Aorta (tissue), 5 donors: ENCODE measurements around the gene PRSS16. TPM values are rescaled to one million over a fixed set of nuclear protein-coding genes. Genes with fewer than 3 reads are reported as not detected.

Experiments
- ATAC-seq: fragments of 200-7000 bp; cut with Tn5 transposase; one replicate; pipeline ENCODE4 v1.9.1; 2022; ENCODE audit warnings: moderate library complexity; ENCODE audit not compliant: low FRiP score
- DNase-seq, 2 donors: peaks; one replicate each; pipeline ENCODE4 v3.0.0-alpha.2; 2020
- H3K27ac ChIP-seq, 2 donors: one replicate each; pipeline ENCODE4 v1.5.1; 2013; ENCODE audit warnings: low read length in 2 of 2, mild to moderate bottlenecking in 2 of 2, moderate library complexity in 2 of 2, control low read depth in 1 of 2, inconsistent platforms in 1 of 2, low read depth in 1 of 2
- H3K27me3 ChIP-seq, 2 donors: one replicate each; pipeline ENCODE4 v1.6.1; 2013; ENCODE audit warnings: control low read depth in 1 of 2, low read length in 1 of 2, mild to moderate bottlenecking in 1 of 2, moderate library complexity in 1 of 2; ENCODE audit not compliant: insufficient read depth in 2 of 2, control insufficient read depth in 1 of 2
- H3K36me3 ChIP-seq, 2 donors: one replicate each; pipeline ENCODE4 v1.6.1; 2013; ENCODE audit warnings: control low read depth in 1 of 2, low read length in 1 of 2, mild to moderate bottlenecking in 1 of 2; ENCODE audit not compliant: insufficient read depth in 2 of 2, control insufficient read depth in 1 of 2
- H3K4me1 ChIP-seq, 2 donors: one replicate each; pipeline ENCODE4 v1.6.1; 2013; ENCODE audit warnings: low read length in 2 of 2, control low read depth in 1 of 2, mild to moderate bottlenecking in 1 of 2, moderate library complexity in 1 of 2; ENCODE audit not compliant: insufficient read depth in 2 of 2, control insufficient read depth in 1 of 2
- H3K4me3 ChIP-seq, 2 donors: one replicate each; pipeline ENCODE4 v1.5.1; 2013; ENCODE audit warnings: low read length in 2 of 2, control low read depth in 1 of 2, mild to moderate bottlenecking in 1 of 2
- H3K9me3 ChIP-seq: one replicate; pipeline ENCODE4 v1.6.1; 2013; ENCODE audit warnings: mild to moderate bottlenecking, low read length; ENCODE audit not compliant: control insufficient read depth
- WGBS, 2 donors: extraction: QIAGEN DNeasy Blood & Tissue Kit; methylation state at CpG; one replicate each; pipeline ENCODE4 v1.1.7; 2013; 5-methylcytosine and 5-hydroxymethylcytosine counted together
- intact Hi-C, 2 donors: fragments of 100-400 bp; cut with DNase I; formaldehyde crosslinking; loops; one replicate each; pipeline versions ENCODE4 v1.14.2 to v1.15.0; 2022
- polyA plus RNA-seq, 2 donors: library from polyadenylated mRNA; stranded (reverse); fragments of 200-250 nt; gene quantifications; one replicate each; pipeline ENCODE4 v1.2.3, GENCODE V29; 2013
- total RNA-seq, 2 donors: library from RNA; stranded (reverse); fragmentation: NEBNext Ultra II Directional; extraction: Animal tissue kit (Norgen Biotek cat#: 25700); gene quantifications; one replicate each; pipeline ENCODE4 v1.2.1, GENCODE V29; 2021
- donor health status: healthy with polysubstance abuse.
- donor health status: Bipolar disorder and iron deficiency.
- donor health status: DM: no; HTN: no; CAD: no.
- donor health status: DM: no; HTN: no; CAD: no.
- donor health status: DM: yes; HTN: yes; CAD: no.

PRSS16 gene
- total and polyA plus RNA-seq, 4 donors = 0.75 to 1.1 TPM; not detected in 2

DNA sequence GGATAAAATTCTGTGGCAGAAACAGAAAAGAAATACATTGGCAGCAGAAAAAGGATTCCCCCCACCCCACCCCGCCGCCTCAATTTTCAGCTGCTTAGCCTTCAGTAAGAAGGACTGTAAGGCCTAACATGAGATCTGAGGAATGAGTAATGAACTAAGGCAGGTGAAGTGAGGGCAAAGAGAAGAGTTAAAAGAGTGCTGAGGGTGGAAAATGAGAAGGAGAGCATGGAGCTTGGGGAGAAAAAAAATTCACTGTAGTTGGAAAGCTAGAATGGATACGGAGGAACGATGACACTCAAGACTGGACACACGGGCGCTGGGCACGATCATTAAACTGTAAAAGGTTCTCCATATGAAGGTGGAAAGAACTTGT lies 50.0 kb downstream of the PRSS16 start:
- Histone ChIP-seq H3K4me3 (no peak overlapping the region), H3K27ac (no peak overlapping the region), H3K9me3 (peaks cover 5% of the 10 kb centered on the region), H3K36me3 (no peaks in the 10 kb centered on the region), H3K27me3 (no peaks in the 10 kb centered on the region), H3K4me1 (no peaks in the 10 kb centered on the region)
- no peak for DNase-seq
- 12 to 17% methylated on average over 7 of the region's 7 CpGs for WGBS, 2 donors
- intact Hi-C loops = no loop called here
- ATAC-seq = no peak

DNA sequence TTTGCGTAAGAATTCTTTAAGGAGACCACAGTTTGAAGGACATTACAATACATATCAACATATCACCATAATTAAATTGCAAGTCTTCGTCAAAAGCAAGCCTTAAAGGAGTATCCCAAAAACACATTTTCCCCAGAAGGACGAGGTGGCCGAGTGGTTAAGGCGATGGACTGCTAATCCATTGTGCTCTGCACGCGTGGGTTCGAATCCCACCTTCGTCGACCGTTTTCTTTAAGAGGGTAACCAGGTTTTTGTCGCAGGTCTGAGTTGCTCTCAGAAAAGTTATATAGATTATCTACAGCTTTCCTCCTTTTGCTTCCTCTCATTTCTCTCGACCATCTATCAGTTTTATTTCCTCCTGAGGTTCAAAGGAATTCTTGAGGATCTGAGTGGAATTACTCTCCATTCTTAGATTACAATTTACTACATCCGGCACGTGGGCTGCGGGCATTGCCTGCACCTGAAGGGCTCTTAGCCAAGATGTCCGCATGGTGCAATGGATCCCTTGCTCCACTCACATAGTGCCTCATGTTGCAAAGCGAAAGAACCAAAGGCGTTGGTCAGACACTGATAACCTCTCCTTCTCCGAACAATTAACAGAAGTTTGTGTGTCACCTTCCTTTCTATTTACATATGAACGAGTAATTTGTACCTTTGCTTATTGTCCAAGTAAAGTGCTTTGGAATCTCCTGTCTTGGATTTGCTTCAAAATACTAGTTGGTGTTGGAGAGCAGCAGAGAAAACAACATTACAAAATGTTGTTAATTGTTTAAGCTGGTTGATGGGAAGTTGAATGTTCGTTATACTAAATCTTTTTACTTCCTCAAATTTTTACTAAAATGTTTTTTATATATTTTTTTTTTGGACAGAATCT lies 50.6 kb downstream of the PRSS16 start:
- Histone ChIP-seq H3K9me3 (peaks cover 5% of the 10 kb centered on the region), H3K27ac (no peak overlapping the region), H3K27me3 (no peaks in the 10 kb centered on the region), H3K4me3 (no peak overlapping the region), H3K36me3 (no peaks in the 10 kb centered on the region), H3K4me1 (no peaks in the 10 kb centered on the region)
- DNase-seq (no peak), ATAC-seq (no peak)
- intact Hi-C loops = no loop called here
- 25% methylated on average over 22 of the region's 22 CpGs for WGBS, 2 donors

DNA sequence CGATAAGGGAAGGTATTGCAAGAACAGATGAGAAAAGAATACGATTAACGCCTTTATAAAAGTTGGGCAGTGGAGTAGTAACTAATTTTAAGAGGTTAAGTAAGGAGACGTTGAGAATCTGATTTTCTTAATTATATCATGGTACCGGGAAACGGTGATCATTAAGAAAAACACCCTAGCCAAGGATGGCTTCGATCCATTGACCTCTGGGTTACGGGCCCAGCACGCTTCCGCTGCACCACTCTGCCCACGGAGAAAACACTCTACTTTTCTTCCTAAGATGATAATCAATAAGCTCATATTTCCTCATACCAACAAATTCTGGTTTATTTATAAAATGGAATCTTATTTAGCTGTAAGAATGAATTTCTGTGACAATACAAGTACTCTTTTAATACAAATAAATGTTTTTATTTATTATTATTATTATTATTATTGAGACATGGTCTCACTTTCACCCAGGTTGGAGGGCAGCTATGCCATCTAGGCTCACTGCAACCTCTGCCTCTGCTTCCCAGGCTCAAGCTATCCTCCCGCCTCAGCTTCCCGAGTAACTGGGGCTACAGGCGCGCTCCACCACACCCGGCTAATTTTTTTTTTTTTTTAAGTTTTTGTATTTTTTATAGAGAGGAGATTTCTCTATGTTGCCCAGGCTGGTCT lies 56.2 kb downstream of the PRSS16 start:
- Histone ChIP-seq H3K27ac (no peak overlapping the region), H3K36me3 (no peaks in the 10 kb centered on the region), H3K27me3 (peaks cover 0 to 1% of the 10 kb centered on the region in 2 donors), H3K4me1 (no peaks in the 10 kb centered on the region), H3K4me3 (no peak overlapping the region), H3K9me3 (peaks cover 6% of the 10 kb centered on the region)
- ATAC-seq = no peak
- intact Hi-C loops = no loop called here
- 32 to 45% methylated on average over 16 of the region's 16 CpGs for WGBS, 2 donors
- DNase-seq = no peak

Other genes with a start within 250 kb of the PRSS16 start
- gene POM121L2, start 64.6 kb downstream of the PRSS16 start, total RNA-seq = not detected
- not detected for gene POM121L2, start 64.6 kb downstream of the PRSS16 start, polyA plus RNA-seq
- gene ZNF391, start 141.1 kb downstream of the PRSS16 start, total RNA-seq = 1 to 10 TPM; 2.6 to 4.5 TPM
- gene ZNF391, start 141.1 kb downstream of the PRSS16 start, polyA plus RNA-seq = 1 to 10 TPM in 1 of 2 donors, under 1 TPM in 1; 0.75 to 2.3 TPM
- gene ZNF184, start 225.4 kb downstream of the PRSS16 start, total RNA-seq = 1 to 10 TPM; 5.3 to 8.0 TPM
- gene ZNF184, start 225.4 kb downstream of the PRSS16 start, polyA plus RNA-seq = 1 to 10 TPM; 2.3 to 2.5 TPM